Right lobe of liver (tissue), 4 donors: ENCODE data around the gene MAP3K10.

ENCODE experiments used
- CTCF ChIP-seq, 4 donors: fragments of 200-600 bp in 3 of 4; fragments of 450-650 bp in 1 of 4; IDR thresholded peaks; one replicate each; pipeline versions ENCODE4 v1.5.1 to v1.8.0; 2016 to 2022; ENCODE audit warnings: antibody characterized with exemption in 4 of 4, mild to moderate bottlenecking in 2 of 4
- POLR2A ChIP-seq: fragments of 450-650 bp; IDR thresholded peaks from one replicate; pipeline ENCODE4 v1.6.1; 2017; ENCODE audit warnings: antibody characterized with exemption, mild to moderate bottlenecking
- donor health status: DM: no; HTN: no; CAD: no.
- donor health status: DM: no; HTN: no; CAD: no.
- donor health status: DM: no; HTN: yes; CAD: no.

GRCh38 chr19:40251244-40251643 lies 60.0 kb downstream of the MAP3K10 start:
- no peak for TF ChIP-seq CTCF (IDR thresholded peaks at IDR 0.05)
- TF ChIP-seq POLR2A = no peak
